ENCODE results near the gene ADAMTS12. TPM values are rescaled to one million over a fixed set of nuclear protein-coding genes. Genes with fewer than 3 reads are reported as not detected.

ADAMTS12 gene
- total RNA-seq, 1 donor from 2014 or later = not detected

GRCh38 chr5:33657804-33658440, 233.9 kb downstream of the ADAMTS12 start:
- no peak for DNase-seq (ENCODE audit: low read depth, low spot score)

GRCh38 chr5:33657176-33657575, 234.6 kb downstream of the ADAMTS12 start:
- no peak for DNase-seq (ENCODE audit: low read depth, low spot score)

GRCh38 chr5:33650911-33651310, 240.9 kb downstream of the ADAMTS12 start:
- DNase-seq (ENCODE audit: low read depth, low spot score) = no peak

- no peak for DNase-seq (ENCODE audit: low read depth, low spot score)
These were observed 242.0 kb downstream of the ADAMTS12 start for GRCh38 chr5:33649549-33650482.

GRCh38 chr5:33641744-33642505, 249.9 kb downstream of the ADAMTS12 start:
- no peak for DNase-seq (ENCODE audit: low read depth, low spot score)

GRCh38 chr5:33639474-33639873, 252.3 kb downstream of the ADAMTS12 start:
- no peak for DNase-seq (ENCODE audit: low read depth, low spot score)

GRCh38 chr5:33637011-33637410, 254.8 kb downstream of the ADAMTS12 start:
- DNase-seq (ENCODE audit: low read depth, low spot score) = no peak

- no peak for DNase-seq (ENCODE audit: low read depth, low spot score)
These were observed 256.2 kb downstream of the ADAMTS12 start for GRCh38 chr5:33635582-33635981.

- DNase-seq (ENCODE audit: low read depth, low spot score) = no peak
These were observed 258.1 kb downstream of the ADAMTS12 start for GRCh38 chr5:33633699-33634098.

GRCh38 chr5:33631786-33632185, 260.0 kb downstream of the ADAMTS12 start:
- DNase-seq (ENCODE audit: low read depth, low spot score) = no peak

GRCh38 chr5:33631139-33631538, 260.7 kb downstream of the ADAMTS12 start:
- no peak for DNase-seq (ENCODE audit: low read depth, low spot score)

GRCh38 chr5:33629999-33630398, 261.8 kb downstream of the ADAMTS12 start:
- no peak for DNase-seq (ENCODE audit: low read depth, low spot score)

GRCh38 chr5:33628796-33629195, 263.0 kb downstream of the ADAMTS12 start:
- no peak for DNase-seq (ENCODE audit: low read depth, low spot score)

GRCh38 chr5:33621514-33621913, 270.3 kb downstream of the ADAMTS12 start:
- no peak for DNase-seq (ENCODE audit: low read depth, low spot score)

- no peak for DNase-seq (ENCODE audit: low read depth, low spot score)
These were observed 277.8 kb downstream of the ADAMTS12 start for GRCh38 chr5:33614039-33614438.

GRCh38 chr5:33612386-33612785, 279.4 kb downstream of the ADAMTS12 start:
- no peak for DNase-seq (ENCODE audit: low read depth, low spot score)

GRCh38 chr5:33611877-33612276, 279.9 kb downstream of the ADAMTS12 start:
- DNase-seq (ENCODE audit: low read depth, low spot score) = no peak

GRCh38 chr5:33608344-33609041, 283.3 kb downstream of the ADAMTS12 start:
- DNase-seq (ENCODE audit: low read depth, low spot score) = no peak

GRCh38 chr5:33604503-33604902, 287.3 kb downstream of the ADAMTS12 start:
- DNase-seq (ENCODE audit: low read depth, low spot score) = no peak

- no peak for DNase-seq (ENCODE audit: low read depth, low spot score)
These were observed 289.9 kb downstream of the ADAMTS12 start for GRCh38 chr5:33601881-33602280.

- DNase-seq (ENCODE audit: low read depth, low spot score) = no peak
These were observed 296.5 kb downstream of the ADAMTS12 start for GRCh38 chr5:33595303-33595702.

Data from pulmonary artery endothelial cell (primary cell).